OCI-LY3 (cell line): ENCODE measurements around the gene RPS27.

Experiments used
- H2AFZ ChIP-seq: fragments of 200-600, 300-600 bp; shearing (Covaris generic); 2 replicates; pipeline ENCODE4 v1.6.0; 2014; ENCODE audit warnings: antibody characterized with exemption, low read depth, low read length
- H3K27ac ChIP-seq: fragments of 200-600, 300-600 bp; sonication (generic); 2 replicates; pipeline ENCODE4 v1.5.1; 2014; ENCODE audit warnings: mild to moderate bottlenecking, low read length, moderate library complexity, mixed read lengths
- H3K27me3 ChIP-seq: fragments of 200-600, 300-600 bp; sonication (generic); 2 replicates; pipeline ENCODE4 v1.6.1; 2014; ENCODE audit warnings: low read depth, low read length, mixed read lengths
- H3K36me3 ChIP-seq: fragments of 200-600, 300-600 bp; sonication (generic); replicated peaks from 2 replicates; pipeline ENCODE3; 2014; ENCODE audit warnings: low read depth, low read length, mixed read lengths
- H3K4me1 ChIP-seq: fragments of 300-600, 200-600 bp; sonication (generic); 2 replicates; pipeline ENCODE4 v1.6.1; 2014; ENCODE audit warnings: low read length, mixed read lengths
- H3K4me2 ChIP-seq: fragments of 200-600, 300-600 bp; sonication (generic); 2 replicates; pipeline ENCODE4 v1.6.1; 2014; ENCODE audit warnings: low read length, mixed read lengths
- H3K4me3 ChIP-seq: fragments of 300-600, 200-600 bp; sonication (generic); 2 replicates; pipeline ENCODE4 v1.5.1; 2014; ENCODE audit warnings: antibody characterized with exemption, mild to moderate bottlenecking, low read length, moderate library complexity
- H3K79me2 ChIP-seq: fragments of 300-600, 200-600 bp; shearing (Covaris generic); 2 replicates; pipeline ENCODE4 v1.6.1; 2014; ENCODE audit warnings: mild to moderate bottlenecking, low read length, mixed read lengths
- H3K9ac ChIP-seq: fragments of 300-600, 200-600 bp; shearing (Covaris generic); 2 replicates; pipeline ENCODE4 v1.6.0; 2014; ENCODE audit warnings: mild to moderate bottlenecking, low read length, moderate library complexity
- H3K9me3 ChIP-seq: fragments of 200-600, 300-600 bp; shearing (Covaris generic); 2 replicates; pipeline ENCODE4 v1.6.1; 2014; ENCODE audit warnings: low read length, mixed read lengths; ENCODE audit not compliant: insufficient read depth
- H4K20me1 ChIP-seq: fragments of 200-600, 300-600 bp; sonication (generic); 2 replicates; pipeline ENCODE4 v1.6.1; 2016; ENCODE audit warnings: low read length, mixed read lengths; ENCODE audit not compliant: insufficient read depth
- EZH2phosphoT487 ChIP-seq: fragments of 200-600 bp; shearing (Covaris generic); IDR thresholded peaks from 2 replicates; pipeline ENCODE4 v1.6.1; 2018; ENCODE audit warnings: antibody characterized with exemption, mixed run types, low read depth
- TF ChIP-seq, protein P1 (sequence below): fragments of 200-600, 300-600 bp; sonication (generic); IDR thresholded peaks from 2 replicates; pipeline ENCODE4 v1.5.1; 2014; ENCODE audit warnings: antibody characterized with exemption, low read length, low read depth

RPS27 gene

DNA sequence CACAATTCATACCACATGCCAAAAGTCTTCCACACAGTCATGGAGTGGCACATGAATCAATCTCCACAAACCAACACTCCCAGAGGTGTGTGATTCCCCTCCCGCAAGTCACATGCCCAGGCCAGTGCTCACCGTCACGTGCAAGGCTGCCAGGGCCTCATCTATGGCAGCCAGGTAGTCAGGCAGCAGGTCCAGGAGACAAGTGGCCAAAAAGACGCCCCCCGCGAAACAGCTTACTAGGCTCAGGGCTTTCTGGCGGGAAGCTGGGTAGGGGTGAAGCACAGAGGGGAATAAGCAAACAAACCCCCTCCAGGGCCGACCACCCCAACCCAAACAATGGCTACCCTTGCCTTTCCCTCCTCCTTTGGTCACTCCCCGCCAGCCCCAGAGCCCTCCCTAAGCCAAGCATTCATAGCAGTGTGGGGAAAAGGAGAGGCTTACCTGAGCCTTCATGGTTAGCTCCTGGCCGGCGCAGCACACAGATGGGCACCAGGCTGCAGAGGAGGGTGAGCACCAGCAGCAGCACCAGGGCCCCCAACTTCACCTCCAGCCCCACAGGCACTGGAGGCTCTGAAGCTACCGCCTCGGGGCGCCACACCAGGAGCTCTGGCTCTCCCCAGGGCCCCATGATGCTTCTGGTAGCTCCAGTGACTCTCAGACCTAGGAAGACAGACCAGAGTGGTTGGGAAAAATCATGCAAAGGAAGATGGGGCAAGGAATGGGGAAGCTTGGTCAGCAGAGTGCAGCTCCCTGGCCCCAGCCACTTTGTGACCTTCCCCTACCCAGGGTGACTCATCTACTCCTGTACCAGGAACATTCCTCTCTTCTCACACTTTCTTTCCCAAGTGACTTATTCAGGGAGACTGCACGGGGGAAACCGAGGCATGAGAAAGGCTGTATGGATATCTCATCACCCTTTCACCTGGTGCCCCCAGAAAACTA is 28.2 kb upstream of the RPS27 start:
- no peaks in the 10 kb centered on the region for H3K27me3 ChIP-seq
- peak overlapping the region; percentile 99 for H3K9ac ChIP-seq
- peak overlapping the region; percentile 95 for H3K4me2 ChIP-seq
- peak overlapping the region; percentile 92 for H3K4me3 ChIP-seq
- peak overlapping the region; percentile 77 for H3K27ac ChIP-seq
- peaks cover 36% of the 10 kb centered on the region for H3K4me1 ChIP-seq
- peaks cover 67% of the 10 kb centered on the region for H3K79me2 ChIP-seq
- H2AFZ ChIP-seq = no peak overlapping the region
- H3K9me3 ChIP-seq = no peaks in the 10 kb centered on the region
- TF ChIP-seq, protein P1, sequence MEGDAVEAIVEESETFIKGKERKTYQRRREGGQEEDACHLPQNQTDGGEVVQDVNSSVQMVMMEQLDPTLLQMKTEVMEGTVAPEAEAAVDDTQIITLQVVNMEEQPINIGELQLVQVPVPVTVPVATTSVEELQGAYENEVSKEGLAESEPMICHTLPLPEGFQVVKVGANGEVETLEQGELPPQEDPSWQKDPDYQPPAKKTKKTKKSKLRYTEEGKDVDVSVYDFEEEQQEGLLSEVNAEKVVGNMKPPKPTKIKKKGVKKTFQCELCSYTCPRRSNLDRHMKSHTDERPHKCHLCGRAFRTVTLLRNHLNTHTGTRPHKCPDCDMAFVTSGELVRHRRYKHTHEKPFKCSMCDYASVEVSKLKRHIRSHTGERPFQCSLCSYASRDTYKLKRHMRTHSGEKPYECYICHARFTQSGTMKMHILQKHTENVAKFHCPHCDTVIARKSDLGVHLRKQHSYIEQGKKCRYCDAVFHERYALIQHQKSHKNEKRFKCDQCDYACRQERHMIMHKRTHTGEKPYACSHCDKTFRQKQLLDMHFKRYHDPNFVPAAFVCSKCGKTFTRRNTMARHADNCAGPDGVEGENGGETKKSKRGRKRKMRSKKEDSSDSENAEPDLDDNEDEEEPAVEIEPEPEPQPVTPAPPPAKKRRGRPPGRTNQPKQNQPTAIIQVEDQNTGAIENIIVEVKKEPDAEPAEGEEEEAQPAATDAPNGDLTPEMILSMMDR = peak; percentile 14; the same call in 1 of the 2 replicates
- TF ChIP-seq EZH2phosphoT487 = no peak
- peaks cover 28% of the 10 kb centered on the region for H3K36me3 ChIP-seq
- no peaks in the 10 kb centered on the region for H4K20me1 ChIP-seq

DNA sequence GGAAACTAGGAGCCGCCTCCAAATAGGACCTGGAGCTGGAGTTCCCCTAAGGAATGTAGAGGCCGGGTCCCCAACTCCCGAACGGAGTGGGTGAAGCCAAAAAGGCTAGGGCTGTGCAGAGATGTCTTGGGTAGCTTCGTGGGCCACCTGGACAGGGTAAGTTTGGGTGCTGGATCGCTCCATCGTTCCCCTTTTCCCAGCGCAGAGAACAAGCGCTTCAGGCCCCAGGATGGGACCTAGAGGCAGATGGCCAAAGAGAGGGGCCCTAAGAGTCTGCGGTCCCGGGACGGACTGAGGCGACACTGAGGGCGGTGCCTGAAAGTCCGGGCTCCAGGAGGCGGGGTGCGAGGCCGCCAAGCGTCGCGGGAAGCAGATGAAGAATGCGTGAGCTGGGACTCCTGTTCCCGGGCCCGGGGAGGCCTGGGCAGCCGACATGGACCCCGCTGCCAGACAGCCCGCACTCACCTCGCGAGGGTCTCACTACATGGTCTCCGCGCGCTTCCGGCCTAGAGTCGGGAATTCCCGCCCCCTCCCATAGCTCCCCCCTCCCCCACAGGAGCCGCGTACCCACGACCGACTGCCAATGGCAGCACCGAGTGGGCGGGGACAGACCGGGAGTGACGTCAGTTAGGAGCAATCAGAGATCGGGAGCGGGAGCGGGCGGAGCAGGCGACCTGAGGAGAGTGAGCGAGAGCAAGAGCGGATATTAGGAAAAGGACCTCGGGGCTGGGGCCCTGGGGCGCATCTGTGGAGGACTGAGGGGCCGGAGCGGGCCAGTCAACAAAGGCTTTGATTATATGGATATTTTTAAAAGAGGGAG is 27.3 kb upstream of the RPS27 start, which contains the start of gene SLC39A1:
SLC39A1 (minus strand) TSS at position 508 of the 820 bp plus-strand sequence. CDS start 822 bp downstream, outside the sequence.
- H3K79me2 ChIP-seq = peaks cover 58% of the 10 kb centered on the region
- H3K4me2 ChIP-seq = peak within 1 kb of the TSS; percentile 95
- H3K27ac ChIP-seq = peak within 1 kb of the TSS; percentile 77
- no peaks in the 10 kb centered on the region for H3K9me3 ChIP-seq
- peak within 1 kb of the TSS; percentile 45; the same call in 1 of the 2 replicates for H2AFZ ChIP-seq
- TF ChIP-seq, protein P1 = no peak
- no peak for TF ChIP-seq EZH2phosphoT487
- H3K9ac ChIP-seq = peak within 1 kb of the TSS; percentile 99
- H3K36me3 ChIP-seq = peaks cover 27% of the 10 kb centered on the region
- no peaks in the 10 kb centered on the region for H4K20me1 ChIP-seq
- H3K27me3 ChIP-seq = no peaks in the 10 kb centered on the region
- H3K4me3 ChIP-seq = peak within 1 kb of the TSS; percentile 92
- peaks cover 40% of the 10 kb centered on the region for H3K4me1 ChIP-seq

DNA sequence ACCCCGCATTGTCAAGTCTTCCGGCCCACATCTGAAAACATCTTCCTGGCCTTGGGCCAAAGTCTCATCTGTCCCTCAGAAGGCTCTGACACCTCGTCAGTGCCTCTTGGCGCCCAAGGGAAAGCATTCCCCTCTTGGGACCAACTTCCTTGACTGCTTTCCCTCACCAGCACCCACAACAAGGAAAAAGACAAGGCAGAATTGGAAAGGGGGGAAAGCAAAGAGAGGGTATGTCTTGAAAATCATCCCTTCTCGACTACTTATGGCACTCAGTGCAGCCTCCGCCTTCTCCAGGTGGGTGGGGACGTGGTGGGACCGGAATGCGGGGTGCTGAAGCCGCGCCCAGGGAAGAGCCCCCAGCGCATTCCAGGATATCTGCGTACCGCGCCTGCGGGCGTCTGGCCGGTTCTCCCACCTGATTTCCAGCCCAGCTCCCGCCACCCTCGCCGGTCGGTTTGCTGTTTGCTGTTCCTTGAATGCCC is 26.7 kb upstream of the RPS27 start:
- Histone ChIP-seq H3K4me2 (peak overlapping the region; percentile 95), H3K4me3 (peak overlapping the region; percentile 92), H3K79me2 (peaks cover 56% of the 10 kb centered on the region), H2AFZ (peak overlapping the region; percentile 45; the same call in 1 of the 2 replicates), H3K4me1 (peaks cover 43% of the 10 kb centered on the region), H4K20me1 (no peaks in the 10 kb centered on the region), H3K36me3 (peaks cover 27% of the 10 kb centered on the region), H3K9ac (peak overlapping the region; percentile 99), H3K27me3 (no peaks in the 10 kb centered on the region), H3K27ac (peak overlapping the region; percentile 77), H3K9me3 (no peaks in the 10 kb centered on the region)
- no peak for TF ChIP-seq EZH2phosphoT487
- TF ChIP-seq, protein P1 = no peak
